ENCODE results near the gene RBP2.

Gene RBP2

DNA sequence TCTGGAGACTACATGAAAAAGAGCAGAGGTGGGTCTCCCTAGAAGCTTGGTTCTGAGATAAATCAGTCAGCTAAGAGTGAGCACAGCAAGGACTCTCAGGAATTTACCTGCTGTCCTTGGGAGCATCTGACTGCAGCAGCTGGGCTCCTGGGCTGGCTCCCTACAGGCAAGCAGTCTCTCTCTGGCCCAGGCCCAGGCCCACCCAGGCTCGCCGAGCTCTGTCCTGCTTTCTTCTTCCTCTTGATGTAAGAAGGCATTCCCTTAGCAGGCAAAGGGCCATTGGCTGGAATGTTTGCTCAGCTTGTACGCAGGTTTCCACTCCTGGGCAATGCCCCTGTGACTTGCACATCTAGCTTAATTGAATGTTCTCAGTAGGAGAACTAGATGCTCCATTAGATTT, 4.3 kb upstream of the RBP2 start:
- DNase-seq (ENCODE audit: low spot score), result no peak

DNA sequence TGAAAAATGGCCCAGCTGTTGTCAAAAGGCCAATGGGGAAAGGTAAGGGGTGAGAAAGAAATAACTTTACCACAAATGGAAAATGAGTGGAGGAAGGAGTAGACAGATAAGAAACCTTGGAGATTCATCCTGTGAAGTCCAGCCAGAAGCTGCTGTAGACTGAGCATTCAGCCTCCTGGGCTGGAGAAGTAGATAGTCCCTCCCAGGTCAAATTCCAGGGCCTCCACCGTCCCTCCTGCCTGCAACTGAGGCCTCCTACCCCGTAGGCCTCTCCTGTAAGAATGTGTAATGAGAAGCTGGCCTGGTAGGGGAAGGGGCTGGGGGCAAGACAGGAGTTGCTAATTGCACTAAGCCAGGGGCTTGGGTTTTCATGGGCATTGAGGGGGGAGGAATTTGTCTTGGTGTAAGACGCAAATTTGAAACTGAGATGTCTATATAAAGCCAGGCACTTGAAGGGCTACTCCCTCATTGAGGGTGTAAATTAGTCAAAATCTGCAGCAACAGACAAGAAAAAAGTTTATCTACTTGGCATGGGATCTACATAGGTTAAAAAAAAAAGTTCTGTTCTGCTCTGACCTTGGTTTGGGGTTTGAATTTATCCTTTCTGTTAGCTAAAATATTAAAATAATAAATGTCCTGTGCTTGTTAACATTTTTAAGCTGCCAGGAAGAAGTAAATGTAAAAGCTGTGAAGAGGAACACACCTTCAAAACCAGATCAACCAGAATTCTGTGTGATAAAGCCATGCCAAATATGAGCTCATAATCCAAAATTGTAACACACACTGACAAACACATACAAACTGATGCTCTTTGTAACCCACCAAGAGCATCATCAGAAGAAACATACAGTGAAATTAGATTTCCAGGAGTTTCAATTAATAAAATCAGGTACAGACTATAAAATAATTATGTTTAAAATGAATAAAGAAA, 1.7 kb upstream of the RBP2 start:
- DNase-seq (ENCODE audit: low spot score), result peak; percentile 14

DNA sequence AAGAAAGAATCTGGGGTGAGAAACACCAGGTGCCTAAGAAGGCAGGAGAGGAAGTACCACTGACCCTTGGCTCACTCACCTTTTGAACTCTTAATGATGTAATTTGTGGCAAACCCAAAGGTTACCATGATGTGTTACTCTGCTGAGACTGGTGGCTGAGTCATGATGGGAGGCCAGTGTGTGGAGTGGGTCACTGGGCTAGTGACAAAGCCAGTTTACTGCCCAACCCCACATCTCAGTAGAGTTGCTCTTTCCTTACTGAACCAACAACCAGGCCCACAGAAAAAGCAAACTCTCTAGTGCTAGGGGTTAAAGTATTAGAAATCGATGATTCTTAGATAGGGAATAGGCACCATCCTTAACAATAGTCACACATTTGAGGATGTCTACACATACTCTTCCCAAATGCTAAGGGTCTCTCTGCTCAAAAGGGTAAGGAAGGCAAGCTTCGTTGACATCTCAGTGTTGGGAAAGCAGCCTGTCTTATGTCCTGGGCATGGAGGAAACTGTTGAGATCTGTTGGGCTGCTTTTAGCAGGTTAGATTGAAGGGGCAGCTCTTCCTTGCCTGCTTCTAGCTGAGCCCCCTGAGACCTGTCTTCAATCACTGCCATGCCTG, 3.1 kb downstream of the RBP2 start:
- peak; percentile 2 for DNase-seq (ENCODE audit: low spot score)

DNA sequence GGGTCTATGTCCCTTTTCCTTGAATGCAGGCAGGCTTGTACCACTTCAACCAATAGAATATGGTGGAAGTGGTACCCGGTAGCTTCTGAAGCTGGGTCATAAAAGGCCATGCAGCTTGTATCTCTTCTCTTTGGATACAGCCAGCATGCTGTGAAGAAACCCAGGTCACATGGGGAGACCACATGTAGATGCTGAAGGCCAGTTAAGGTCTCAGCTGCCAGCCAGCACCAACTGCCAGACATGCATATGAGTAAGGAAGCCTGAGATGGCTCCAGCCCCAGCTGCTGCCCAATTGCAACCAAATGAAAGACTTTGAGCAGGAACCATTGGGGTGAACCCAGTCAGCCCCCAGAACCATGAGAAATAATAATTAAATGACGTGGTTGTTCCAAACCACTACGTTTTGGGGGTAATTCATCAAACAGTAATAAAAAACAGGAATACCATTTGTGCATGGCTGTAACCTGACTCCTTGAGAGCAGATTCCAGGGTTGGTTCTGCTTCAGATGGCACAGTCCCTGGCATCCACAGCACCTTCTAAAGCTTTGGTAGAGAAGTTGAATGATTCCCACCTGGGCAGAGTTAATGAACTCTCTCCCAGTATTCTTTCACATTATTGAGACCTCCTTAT, 3.8 kb downstream of the RBP2 start:
- DNase-seq (ENCODE audit: low spot score), result peak; percentile 3

DNA sequence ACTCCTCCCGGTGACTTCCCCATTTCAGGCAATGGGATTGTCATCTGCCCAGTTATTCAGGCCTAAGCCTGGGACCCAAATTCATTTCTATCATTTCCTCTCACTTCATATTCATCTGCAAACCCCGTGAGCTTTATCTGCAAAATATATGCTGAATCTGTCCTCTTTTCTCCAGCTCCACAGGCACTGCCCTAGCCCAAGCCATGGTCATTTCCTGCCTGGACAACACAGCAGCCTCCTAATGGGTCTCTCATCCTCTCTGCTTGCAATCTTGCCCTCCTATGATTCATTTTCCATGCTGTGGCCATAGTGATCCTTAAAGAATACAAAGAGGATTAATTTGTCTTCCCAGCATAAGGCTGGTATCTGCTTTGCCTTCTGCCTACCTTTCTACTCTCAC, 6.1 kb downstream of the RBP2 start:
- no peak for DNase-seq (ENCODE audit: low spot score)

DNA sequence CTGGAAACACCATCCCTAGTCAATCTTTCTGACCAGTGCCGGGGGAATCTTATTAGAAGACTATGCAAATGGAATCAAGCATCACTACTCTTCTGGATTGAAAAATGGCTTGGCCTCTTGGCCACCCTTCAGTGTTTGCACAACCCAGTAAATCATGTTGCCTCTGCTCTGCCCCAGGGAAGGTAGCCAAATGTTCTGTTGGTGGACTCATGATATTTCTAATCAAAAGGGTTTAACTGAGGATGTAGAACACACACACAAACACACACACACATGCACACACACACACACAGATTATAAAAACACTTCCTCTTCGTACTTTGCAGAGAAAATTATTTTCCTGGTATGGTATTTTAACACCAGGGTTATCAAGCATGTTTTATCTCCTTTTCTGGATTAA, 7.9 kb downstream of the RBP2 start:
- DNase-seq (ENCODE audit: low spot score), result no peak

DNA sequence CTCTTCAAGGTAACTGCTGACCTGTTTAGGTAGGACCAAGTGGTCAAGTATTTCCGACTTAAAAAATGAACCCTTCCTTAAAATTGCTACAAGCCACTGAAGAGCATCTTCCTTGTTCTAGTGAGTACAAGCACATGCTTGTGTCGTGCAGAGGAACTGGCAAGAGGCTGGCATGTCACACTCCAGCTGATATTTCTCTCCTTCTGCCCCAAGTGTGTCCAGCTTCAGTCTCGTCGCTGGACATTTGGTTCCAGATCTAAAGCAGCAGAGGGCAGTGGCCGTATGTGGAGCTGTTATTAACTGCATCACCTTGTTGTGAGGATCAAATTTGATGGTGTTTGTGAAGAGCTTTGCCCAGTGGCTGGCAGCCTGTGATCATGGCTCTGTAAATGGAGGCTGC, 10.0 kb downstream of the RBP2 start:
- DNase-seq (ENCODE audit: low spot score), result peak; percentile 1

DNA sequence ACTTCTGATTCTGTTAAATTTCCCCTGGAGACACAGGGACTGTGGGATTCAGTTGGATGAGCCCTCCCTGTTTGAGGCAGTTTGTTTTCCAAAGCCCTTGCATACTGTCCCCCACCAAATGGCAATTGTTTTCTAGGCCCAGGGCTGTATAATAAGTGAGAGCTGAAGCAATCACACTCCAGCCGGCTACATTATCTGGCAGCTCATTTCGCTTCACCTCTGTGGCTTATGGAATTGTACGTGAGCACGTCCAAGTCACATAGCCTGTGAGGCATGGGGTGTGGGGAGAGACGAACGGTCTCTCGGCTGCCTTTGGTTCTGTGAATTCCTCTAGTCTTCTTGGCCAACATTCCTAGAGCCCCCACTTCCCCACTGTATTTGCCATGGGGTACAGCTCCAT, 10.7 kb downstream of the RBP2 start:
- peak; percentile 6 for DNase-seq (ENCODE audit: low spot score)

DNA sequence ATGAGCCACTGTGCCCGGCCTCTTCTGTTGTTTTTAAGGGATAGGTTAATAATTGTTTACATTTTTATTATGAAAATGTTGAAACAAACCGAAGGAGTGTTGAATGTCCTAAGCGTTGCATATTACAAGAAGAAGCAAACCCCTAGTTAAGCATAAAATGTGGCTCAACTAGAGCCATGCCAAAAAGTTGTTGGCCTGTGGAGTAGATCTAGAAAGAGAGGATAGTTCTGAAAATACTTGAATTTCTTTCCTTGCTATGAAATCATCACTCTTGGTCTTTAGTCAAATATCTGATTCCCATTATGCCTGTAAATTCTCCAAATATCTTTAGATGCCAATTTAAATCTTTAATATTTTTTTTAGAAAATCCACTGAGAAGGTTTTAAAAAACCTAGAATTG, 12.8 kb downstream of the RBP2 start:
- DNase-seq (ENCODE audit: low spot score), result no peak

DNA sequence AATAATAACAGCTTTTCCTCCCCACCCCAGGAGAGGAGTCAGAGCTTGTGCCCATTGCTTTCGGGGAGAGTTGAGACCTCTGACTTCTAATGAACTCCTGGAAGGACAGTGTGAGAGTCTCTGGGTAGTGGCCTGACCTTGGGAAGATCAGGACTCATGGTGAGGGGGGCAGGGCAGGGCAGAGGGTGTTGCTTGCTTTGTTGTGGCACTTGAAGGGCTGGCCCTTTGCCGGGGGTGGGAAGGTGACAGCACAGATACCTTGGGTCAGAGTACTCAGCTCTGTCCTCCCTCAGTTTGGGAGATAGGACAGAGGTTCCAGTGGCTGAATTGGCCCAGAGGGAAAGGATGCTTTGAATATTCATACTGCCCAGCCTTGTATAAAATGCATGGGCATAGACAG, 15.8 kb downstream of the RBP2 start:
- DNase-seq (ENCODE audit: low spot score), result no peak

DNA sequence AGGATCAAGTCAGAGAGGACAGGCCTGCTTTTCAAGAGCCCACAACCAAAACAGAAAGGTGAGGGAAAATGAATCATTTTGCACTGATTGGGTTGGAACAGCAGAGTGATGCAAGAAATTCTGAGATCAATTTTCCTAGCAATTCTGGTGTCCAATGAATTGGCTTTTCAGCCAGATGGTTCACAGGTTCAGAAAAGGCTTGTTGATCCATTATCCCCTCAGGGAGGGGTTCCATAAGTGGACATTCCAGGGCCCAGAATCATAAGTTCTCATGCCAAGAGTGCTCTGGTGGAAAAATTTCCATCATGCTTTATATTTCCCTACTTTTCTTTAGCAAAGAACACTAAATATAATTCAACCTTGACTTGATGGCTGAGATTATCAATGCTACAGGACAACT, 16.2 kb downstream of the RBP2 start:
- DNase-seq (ENCODE audit: low spot score), result no peak

DNA sequence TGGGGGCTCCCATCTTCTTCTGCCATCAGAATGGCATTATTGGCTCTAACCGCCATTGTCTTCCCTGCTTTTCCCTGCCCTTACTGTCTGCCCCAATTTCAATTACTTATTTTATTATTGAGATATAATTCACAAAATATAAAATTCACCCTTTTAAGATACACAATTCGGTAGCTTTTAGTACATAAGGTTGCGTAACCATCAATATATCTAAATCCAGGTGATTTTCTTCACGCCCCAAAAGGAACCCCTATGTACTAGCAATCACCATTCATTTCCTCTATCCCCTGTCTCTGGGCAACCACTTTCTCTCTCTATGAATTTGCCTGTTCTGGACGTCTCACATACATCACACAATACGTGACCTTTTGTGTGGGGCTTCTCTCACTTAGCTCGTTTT, 18.0 kb downstream of the RBP2 start:
- no peak for DNase-seq (ENCODE audit: low spot score)

DNA sequence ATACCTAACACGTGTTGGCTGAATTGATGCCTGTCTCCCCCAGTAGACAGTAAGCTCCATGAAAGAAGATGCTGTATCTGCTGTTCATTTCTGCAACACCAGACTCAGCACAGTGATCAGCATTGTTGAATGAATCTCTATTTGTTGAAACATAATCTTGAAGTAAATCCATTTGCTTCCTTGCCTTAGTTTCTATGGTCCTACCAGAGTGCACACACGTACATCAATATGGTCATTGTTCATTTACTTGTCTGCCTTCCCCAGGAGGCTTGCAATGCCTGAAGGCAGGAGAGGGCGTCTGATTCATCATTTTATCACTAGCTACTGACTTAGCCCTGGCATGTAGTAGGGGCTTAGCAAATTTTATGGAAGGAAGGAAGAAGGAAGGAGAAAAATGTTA, 19.2 kb downstream of the RBP2 start:
- no peak for DNase-seq (ENCODE audit: low spot score)

DNA sequence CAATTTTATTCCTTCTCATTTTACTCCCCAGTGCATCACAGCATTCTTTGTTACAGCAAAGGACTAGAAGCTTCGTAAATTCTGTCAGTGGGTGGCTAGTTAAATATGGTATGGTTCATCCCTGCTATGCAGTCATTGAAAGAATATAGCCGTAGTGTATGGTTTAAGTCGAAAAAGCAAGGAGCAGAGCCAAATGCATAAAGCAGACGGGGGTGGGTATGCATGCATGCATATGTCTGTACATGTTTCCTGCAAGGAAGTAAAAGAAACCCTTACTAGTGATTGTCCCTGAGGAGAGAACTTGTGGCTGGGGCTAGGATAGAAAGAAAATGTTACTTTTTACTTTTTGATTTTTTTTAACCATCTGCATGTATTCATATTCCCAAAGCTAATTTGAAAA, 19.9 kb downstream of the RBP2 start:
- no peak for DNase-seq (ENCODE audit: low spot score)

DNA sequence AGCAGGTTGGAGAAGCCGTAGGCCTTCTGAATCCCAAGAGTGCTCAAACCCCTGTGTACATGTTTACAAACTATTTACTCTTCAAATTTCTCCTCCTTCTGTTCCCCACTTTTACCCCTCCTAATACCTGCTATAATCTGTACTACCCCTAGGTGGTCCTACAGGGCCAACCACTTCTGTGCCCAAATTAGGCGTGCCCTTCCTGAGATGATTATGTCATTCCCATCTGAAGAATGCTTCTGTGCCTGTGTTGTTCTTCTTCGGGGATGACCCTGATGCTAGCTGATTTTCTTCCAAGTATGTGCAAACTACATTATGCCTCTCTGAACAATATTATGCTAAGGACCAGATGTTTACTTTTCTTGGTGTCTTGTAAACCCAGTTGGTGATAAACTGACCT, 20.5 kb downstream of the RBP2 start:
- peak; percentile 41 for DNase-seq (ENCODE audit: low spot score)

DNA sequence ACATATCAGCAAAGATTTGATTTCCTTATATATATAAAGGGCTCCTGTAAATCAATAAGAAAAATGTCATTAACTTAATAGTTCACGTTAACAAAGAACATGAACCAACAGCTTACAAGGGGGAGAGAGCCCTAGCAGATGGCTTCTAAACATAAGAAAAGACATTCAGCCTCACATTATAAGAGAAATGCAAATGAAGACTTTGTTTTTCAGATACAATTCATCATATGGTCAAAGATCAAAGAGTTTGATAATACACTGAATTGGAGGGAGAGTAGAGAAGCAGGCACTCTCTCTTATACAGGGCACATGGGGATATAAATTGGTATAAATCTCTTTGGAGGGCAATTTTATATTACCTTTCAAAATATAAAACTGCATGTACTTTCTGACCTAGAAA, 21.1 kb downstream of the RBP2 start:
- DNase-seq (ENCODE audit: low spot score), result no peak

DNA sequence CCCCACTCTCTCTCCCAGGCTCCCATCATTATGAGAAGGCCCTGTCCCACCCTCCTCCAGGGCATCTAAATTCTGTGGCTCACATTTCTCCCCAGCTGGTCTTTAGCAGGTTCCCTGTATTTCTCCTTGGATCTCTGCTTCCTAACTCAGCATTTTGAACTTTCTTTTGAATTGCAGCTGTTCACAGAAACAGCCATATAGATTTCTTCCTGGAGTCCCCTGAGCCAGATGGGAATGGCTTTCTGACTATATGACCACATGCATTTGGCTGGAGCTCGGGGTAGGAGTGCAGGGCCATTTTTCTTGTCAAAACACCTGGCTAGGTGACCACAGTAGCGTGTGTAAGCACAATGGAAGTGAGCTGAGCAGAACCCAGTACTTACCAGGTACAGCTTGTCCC, 22.0 kb downstream of the RBP2 start:
- no peak for DNase-seq (ENCODE audit: low spot score)

DNA sequence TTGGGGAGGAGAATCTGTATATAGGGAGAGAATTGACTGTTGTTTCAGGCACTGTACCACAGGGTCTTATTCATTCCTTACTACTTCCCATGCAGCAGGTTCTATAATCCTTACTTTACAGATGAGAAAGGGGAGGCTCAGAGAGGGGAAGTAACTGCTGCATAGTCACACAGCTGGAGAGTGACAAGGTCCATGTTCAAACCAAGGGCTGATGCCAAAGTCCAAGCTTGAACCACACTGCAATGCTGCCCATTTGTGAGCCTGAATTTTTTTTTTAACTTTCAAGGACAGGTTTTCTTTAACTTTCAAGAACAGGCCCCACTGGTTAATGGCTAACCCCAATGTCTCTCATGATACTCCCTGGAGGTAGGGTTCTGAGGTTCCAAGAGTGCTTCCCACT, 26.2 kb downstream of the RBP2 start:
- DNase-seq (ENCODE audit: low spot score), result no peak

DNA sequence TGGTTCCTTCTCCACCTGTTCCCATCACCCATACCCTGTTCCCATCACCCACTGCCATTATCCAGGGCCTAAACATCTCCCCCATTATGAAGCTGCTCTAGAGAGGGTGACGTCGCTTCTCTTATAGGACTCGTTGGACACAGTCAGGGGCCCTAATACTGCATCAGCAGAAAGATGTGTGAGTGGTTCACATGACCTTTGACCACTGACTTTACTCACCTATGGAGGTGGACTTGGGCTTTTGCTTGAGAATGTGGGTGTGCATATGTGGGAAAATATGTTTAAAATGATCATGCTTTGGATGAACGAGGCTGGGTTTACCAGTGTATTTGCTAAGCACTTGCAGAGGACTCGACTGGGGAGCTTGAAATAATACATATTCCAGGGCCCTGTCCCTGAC, 26.8 kb downstream of the RBP2 start:
- no peak for DNase-seq (ENCODE audit: low spot score)

DNA sequence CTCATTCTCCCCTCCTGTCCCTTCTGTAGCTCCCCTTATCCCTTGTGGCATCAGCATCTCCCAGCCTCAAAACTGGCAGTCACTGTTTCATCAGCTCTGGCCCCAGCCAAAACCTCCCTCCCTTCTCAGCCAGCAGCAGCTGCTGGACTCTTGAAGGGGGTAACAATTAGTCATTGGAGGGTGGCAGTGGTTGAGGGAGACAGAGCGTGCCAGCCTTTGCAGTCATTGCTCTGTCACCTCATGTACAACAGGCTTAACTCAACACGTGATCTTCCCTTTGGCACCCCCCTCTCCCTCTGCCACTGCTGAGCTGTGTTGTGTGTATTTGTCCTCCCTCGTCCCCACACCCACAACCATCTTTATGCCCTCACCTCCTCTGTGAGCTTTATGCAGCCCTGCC, 28.2 kb downstream of the RBP2 start:
- DNase-seq (ENCODE audit: low spot score), result no peak

DNA sequence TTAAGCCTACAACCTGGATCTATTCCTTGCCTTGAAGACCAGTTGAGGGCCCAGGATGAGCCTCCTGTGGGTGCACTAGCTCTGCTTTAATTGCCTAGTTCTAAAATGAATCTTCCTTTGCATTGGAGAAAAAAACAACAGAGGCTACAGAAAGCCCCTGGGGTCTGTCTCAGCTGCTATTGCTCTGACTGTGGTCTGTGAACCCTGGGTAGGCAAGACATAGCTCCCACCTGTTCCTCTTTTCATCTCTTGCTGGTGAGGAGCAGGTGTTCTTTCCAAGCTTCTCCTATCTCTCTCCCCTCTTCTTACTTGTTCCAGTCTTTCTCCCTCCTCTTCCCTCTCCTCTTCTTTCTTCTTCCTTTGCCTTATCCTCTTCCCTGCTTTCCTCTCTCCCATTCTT, 28.8 kb downstream of the RBP2 start:
- no peak for DNase-seq (ENCODE audit: low spot score)

DNA sequence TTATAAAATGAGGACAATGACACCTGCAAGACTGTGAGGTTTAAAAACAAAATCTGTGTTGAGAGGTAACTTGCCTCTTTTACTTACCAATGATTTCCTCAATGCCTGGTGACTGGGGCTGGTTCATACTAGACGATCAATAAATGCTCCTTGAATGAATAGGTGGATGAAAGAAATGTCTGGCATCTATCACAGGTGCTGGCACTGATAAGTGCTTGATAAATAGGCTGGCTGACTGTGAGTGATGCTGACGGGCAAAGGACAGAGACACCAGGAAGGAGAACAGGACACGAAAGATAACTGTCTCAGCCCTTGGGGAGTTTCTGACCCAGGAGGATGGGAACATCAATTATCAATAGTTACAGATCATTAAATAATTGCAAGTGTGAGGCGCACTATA, 31.9 kb downstream of the RBP2 start:
- no peak for DNase-seq (ENCODE audit: low spot score)

DNA sequence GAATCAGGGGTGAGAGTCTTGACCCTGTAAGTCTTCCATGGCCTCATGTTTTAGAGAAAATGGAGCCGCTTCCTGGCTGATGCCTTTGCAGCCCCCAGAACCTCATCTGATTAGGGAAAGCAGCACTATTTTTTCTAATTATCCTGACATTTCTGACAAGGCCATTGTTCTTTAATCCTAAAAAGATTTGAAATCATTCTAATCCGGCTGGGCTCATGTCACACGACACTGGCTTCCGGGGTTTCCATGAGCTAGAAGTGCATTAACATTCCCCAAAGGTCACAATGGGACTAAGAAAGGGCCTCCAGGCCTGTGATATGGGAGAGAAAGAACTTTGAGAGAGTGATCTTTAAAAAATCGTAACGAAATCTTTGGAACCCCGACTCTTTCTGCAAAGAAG, 33.1 kb downstream of the RBP2 start:
- no peak for DNase-seq (ENCODE audit: low spot score)

Data from D341Med (cell line).